Vagina (tissue), 2 donors: ENCODE results near the gene RIPK3.

Experiments
- CTCF ChIP-seq, 3 experiments: fragments of 450-650 bp in 2 of 3; fragments of 200-600 bp in 1 of 3; sonication (generic) in 1 of 3; IDR thresholded peaks; one replicate each; pipeline ENCODE4 v1.5.1; 2017 to 2019; ENCODE audit warnings: antibody characterized with exemption in 3 of 3, mild to moderate bottlenecking in 2 of 3, moderate library complexity in 2 of 3
- POLR2A ChIP-seq, 2 donors: fragments of 450-650 bp; IDR thresholded peaks; one replicate each; pipeline ENCODE4 v1.6.1; 2017; ENCODE audit warnings: antibody characterized with exemption in 2 of 2, mild to moderate bottlenecking in 2 of 2, moderate library complexity in 2 of 2

- TF ChIP-seq CTCF (IDR thresholded peaks at IDR 0.05): no peak
- TF ChIP-seq POLR2A (IDR thresholded peaks at IDR 0.05): no peak
Observed at GRCh38 chr14:24376448-24377070, 36.8 kb upstream of the RIPK3 start.
